KG1 (cell line): Measurements from ENCODE around the gene SECTM1.

ENCODE experiments used
- DNase-seq: peaks from one replicate; lab custom pipeline; 2025; lab: John Stamatoyannopoulos, UW

The SECTM1 gene

GRCh38 chr17:82299452-82299851 lies 34.1 kb downstream of the SECTM1 start:
- no peak for DNase-seq

DNA sequence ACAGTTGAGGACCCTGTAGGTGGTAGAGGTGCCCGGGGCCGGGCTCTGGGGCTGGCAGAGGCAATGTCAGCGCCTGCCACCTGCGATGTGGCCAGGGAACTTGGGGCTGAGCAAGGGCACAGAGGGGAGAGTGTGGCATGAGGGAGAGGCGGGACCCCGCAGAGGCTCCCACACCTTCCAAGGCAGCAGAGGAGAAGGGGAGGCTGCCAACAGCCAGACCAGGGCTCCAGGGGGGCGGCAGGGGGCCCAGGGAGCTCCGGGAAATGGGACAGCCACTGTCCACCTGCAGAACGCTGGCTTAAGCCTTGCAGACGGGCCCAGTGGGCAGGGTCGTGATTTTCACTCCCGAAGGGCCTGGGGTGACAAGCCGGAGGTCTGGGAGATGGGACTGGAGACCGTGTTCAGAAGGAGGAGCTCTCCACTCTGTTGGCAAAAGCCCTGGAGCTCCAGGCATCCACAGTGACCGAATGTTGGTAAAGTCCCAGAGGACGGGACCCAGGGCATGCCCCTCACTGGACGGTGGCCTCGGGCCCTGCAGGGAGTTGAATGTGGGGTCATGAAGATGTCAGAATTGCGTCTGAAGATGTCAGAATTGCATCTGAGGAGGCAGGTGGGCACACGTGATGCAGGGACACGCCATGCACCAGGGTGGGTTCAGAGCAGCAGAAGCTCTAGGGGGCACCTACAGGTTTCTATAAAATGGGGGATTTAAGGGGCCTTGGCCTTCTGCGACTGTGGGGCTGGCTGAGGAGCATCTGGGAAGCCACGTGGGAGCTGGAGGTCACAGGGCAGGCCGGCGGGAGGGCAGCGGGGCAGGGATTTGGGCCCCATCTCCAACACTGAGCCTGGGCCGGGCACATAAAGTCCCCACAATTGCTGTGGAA lies 34.8 kb downstream of the SECTM1 start:
- DNase-seq = no peak

GRCh38 chr17:82297714-82298537 lies 35.6 kb downstream of the SECTM1 start:
- DNase-seq = peak; percentile 72

GRCh38 chr17:82297280-82297713 lies 36.3 kb downstream of the SECTM1 start:
- no peak for DNase-seq

- no peak for DNase-seq
Measured at GRCh38 chr17:82296511-82297279, 36.9 kb downstream of the SECTM1 start.

GRCh38 chr17:82295472-82295814 lies 38.1 kb downstream of the SECTM1 start:
- no peak for DNase-seq

GRCh38 chr17:82294064-82294773 lies 39.3 kb downstream of the SECTM1 start:
- DNase-seq = no peak

GRCh38 chr17:82292251-82293154 lies 41.1 kb downstream of the SECTM1 start:
- DNase-seq = peak; percentile 92

- DNase-seq = no peak
Measured at GRCh38 chr17:82291582-82292250, 41.9 kb downstream of the SECTM1 start.

DNA sequence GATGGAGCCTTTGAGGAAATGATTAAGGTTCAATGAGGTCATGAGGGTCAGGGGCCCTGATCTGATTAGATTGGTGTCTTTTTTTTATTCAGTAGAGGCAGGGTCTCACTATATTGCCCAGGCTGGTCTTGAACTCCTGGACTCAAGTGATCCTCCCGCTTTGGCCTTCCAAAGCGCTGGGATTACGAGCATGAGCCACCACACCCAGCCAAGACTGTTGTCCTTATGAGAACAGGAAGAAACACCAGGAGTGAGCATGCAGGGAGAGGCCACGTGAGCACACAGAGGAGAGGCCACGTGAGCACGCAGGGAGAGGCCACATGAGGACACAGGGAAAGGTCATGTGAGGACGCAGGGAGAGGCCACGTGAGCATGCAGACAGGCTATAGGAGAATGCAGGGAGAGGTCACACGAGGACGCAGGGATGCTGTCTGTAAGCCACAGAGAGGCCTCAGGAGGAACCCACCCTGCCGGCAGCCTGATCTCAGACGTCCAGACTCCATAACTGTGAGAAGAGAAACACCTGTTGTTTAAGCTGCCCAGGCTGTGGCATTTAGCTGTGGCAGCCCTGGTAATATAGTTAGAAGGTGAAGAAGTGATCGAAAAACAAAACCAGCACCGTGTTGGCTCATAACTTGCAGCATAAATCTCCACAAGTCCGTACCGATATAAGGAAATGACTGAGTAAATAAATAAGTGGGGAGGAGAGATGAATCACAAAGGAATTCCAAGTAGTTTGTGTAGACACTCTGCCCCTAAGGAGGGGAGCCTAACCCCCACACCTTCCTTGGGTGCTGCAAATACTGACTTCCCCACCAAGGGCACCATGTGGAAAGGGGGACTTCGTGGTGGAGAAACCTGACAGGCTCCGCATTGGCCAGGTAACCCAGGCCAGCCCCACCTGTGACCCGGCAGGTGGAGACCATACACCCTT lies 45.4 kb downstream of the SECTM1 start:
- no peak for DNase-seq

GRCh38 chr17:82287013-82287867 lies 46.3 kb downstream of the SECTM1 start:
- no peak for DNase-seq

DNA sequence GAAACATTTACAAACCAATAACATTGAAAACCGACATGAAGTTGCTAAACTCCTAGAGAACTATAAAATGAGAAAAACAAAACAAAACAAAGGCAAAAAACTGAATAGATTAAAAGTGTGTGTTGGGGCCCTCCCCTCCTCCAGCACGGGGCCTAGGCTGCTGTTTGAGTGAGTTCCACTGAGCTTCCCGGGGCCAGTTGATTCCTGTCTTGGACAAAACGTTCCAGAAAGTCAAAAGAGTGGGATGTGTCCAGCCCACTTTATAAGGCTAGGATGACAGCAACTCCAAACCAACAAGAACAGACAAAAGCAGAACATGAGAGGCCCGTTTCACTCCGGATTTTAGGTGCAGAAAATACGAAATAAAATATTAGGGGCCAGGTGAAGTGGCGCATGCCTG lies 48.4 kb downstream of the SECTM1 start:
- DNase-seq = no peak

DNA sequence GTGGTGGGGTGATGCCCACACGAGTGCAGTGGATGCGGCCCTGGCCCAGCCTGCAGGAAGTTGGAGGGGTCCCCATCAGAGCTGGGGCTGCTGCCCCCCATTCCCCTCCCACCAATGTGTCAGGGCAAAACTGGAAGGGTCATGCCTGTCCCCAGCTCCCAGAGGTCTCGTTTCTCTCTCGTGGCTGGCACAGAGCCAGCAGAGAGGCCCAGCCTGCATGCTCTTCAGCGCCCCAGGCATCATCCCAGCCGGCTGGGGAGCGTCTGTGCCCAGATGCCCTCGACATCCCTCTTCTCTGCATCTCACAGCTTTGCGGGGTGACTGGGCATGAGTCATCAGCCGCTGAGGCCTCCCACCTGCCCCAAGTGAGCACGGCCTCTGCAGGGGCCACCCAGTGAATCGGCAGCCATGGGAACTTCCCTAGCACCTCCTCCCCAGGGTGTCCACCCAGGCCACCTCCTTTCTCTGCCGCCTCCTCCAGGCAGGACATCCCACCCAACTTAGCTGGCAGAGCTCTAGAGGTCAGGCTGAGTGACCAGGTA lies 50.3 kb downstream of the SECTM1 start:
- DNase-seq = no peak

- no peak for DNase-seq
Measured at GRCh38 chr17:82282239-82283207, 51.0 kb downstream of the SECTM1 start.

DNA sequence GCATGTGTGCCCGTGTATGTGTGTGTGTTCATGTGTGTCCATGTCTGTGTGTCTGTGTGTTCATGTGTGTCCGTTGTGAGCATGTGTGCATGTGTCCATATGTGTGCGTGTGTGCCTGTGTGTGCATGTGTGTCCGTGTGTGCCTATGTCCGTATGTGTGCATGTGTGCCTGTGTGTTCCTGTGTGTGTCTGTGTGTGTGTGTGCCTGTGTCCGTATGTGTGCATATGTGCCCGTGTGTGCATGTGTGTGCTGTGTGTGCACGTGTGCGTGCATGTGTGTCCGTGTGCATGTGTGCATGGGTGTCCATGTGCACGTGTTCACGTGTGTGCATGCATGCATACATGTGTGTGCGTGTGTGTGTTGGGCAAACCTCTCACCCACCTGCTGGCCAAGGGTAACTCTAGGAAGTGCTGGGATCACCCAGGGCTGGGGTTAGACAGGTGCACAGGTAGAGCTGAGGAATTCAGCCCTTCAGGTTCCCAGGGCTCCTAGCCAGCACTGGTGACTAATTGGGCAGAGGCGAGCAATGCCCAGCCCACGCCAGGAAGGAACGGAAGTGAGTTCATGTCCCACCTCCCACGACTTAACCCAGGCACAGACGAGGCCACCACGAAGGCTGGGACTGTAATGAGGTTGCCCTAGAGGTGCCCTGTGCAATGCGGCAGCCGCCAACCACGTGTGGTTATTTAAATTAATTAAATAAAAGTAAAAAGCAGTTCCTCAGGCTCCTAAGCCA lies 51.9 kb downstream of the SECTM1 start:
- no peak for DNase-seq

DNA sequence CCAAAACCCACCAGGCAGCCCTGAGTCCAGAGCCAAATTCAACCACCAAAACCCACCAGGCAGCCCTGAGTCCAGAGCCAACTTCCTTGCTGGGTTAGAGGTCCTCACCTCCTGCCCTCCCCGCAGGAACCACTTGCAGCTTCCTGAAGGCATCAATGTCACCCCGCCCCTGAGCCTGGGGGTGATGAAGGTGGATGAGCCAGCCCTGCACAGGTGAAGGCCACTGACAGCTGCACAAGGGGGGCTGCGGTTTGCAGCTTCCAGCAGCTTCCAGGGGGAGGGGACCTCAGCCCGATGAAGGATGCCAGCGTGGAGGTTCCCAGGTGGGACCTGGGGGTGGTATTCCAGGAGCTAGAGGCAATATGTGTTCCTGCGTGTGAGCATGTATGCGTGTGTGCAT lies 52.5 kb downstream of the SECTM1 start:
- DNase-seq = no peak
